ENCODE data around the gene DENND11.

The DENND11 gene

DNA sequence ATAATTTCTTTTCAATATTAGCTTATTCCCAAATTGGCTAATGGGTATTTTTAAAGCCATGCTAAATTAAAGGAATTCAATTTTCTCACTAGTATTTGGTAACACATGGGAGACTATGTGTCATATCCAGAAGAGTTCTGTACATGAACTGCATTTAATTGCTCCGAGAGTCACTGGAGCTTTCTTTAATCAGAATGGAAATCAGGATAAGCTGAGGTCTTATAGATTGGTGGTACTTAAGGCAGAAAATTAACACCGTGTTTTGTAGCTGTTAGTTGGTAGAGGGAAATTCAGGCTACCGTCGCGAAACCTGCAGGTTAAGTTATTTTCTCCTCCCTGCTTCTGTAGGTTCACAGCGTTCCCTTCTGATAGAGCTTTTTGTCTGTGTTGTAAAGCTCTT, 6.4 kb upstream of the DENND11 start, which contains the start of gene WEE2:
WEE2 (plus strand) TSS at position 3 of the 400 bp plus-strand sequence. CDS start 406 bp downstream, outside the sequence.
- H3K4me3 ChIP-seq (ENCODE audit: low read length), result no peak within 1 kb of the TSS
- DNase-seq (ENCODE audit: low read depth), result no peak
- TF ChIP-seq, protein P1, sequence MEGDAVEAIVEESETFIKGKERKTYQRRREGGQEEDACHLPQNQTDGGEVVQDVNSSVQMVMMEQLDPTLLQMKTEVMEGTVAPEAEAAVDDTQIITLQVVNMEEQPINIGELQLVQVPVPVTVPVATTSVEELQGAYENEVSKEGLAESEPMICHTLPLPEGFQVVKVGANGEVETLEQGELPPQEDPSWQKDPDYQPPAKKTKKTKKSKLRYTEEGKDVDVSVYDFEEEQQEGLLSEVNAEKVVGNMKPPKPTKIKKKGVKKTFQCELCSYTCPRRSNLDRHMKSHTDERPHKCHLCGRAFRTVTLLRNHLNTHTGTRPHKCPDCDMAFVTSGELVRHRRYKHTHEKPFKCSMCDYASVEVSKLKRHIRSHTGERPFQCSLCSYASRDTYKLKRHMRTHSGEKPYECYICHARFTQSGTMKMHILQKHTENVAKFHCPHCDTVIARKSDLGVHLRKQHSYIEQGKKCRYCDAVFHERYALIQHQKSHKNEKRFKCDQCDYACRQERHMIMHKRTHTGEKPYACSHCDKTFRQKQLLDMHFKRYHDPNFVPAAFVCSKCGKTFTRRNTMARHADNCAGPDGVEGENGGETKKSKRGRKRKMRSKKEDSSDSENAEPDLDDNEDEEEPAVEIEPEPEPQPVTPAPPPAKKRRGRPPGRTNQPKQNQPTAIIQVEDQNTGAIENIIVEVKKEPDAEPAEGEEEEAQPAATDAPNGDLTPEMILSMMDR (conservative IDR thresholded peaks at IDR 0.05; ENCODE audit: low read length), result no peak

GRCh38 chr7:141706239-141707064, 4.5 kb upstream of the DENND11 start:
- no peak overlapping the region for H3K4me3 ChIP-seq (ENCODE audit: low read length)
- TF ChIP-seq, protein P1 (conservative IDR thresholded peaks at IDR 0.05; ENCODE audit: low read length), result no peak
- no peak for DNase-seq (ENCODE audit: low read depth)

DNA sequence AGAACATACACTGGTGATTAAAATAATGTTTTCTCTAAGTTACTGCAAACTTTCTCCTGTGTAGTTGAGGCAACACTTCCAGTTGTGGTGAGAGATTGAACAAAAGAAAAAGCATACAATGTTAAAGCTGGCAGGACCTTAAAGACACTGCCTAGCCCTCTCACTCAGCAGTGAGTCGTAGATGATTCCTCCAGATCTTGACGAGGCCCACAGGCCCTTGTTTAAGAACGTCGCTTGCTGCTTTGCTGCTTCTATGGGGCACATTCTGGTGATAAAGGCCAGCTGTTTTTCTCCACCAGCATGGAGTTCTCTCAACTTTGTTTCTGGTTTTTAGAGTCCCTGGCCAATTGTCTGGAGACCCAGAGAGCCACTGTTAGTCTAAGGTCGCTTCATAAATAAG, 2.8 kb upstream of the DENND11 start:
- TF ChIP-seq, protein P1 (conservative IDR thresholded peaks at IDR 0.05; ENCODE audit: low read length), result no peak
- no peak overlapping the region for H3K4me3 ChIP-seq (ENCODE audit: low read length)
- no peak for DNase-seq (ENCODE audit: low read depth)

GRCh38 chr7:141704112-141704511, 2.1 kb upstream of the DENND11 start:
- DNase-seq (ENCODE audit: low read depth), result no peak
- no peak overlapping the region for H3K4me3 ChIP-seq (ENCODE audit: low read length)
- TF ChIP-seq, protein P1 (conservative IDR thresholded peaks at IDR 0.05; ENCODE audit: low read length), result no peak

GRCh38 chr7:141702892-141703291, 926 bp upstream of the DENND11 start:
- DNase-seq (ENCODE audit: low read depth), result no peak
- TF ChIP-seq, protein P1 (conservative IDR thresholded peaks at IDR 0.05; ENCODE audit: low read length), result no peak
- no peak overlapping the region for H3K4me3 ChIP-seq (ENCODE audit: low read length)

- no peak for DNase-seq (ENCODE audit: low read depth)
- TF ChIP-seq, protein P1 (conservative IDR thresholded peaks at IDR 0.05; ENCODE audit: low read length), result no peak
- H3K4me3 ChIP-seq (ENCODE audit: low read length), result peak overlapping the region; percentile 63
Observed at GRCh38 chr7:141701489-141702046, 398 bp downstream of the DENND11 start.
